Peyer's patch (tissue), 4 donors: ENCODE measurements around the gene EIF1. TPM values are rescaled to one million over a fixed set of nuclear protein-coding genes. Genes with fewer than 3 reads are reported as not detected.

ENCODE experiments used
- DNase-seq, 3 donors: peaks; one replicate each; pipeline ENCODE4 v3.0.0-alpha.2; 2017 to 2019
- H3K27ac ChIP-seq, 4 donors: fragments of 200-600 bp; sonication (generic); one replicate each; pipeline ENCODE4 v1.5.1; 2016 to 2019
- H3K27me3 ChIP-seq, 2 donors: fragments of 200-600 bp; sonication (generic); one replicate each; pipeline ENCODE4 v1.5.1; 2019
- H3K36me3 ChIP-seq, 3 donors: fragments of 200-600 bp; sonication (generic); one replicate each; pipeline ENCODE4 v1.5.1; 2016 to 2019
- H3K4me1 ChIP-seq, 4 donors: fragments of 200-600 bp; sonication (generic); one replicate each; pipeline ENCODE4 v1.5.1; 2016 to 2019
- H3K4me3 ChIP-seq, 4 donors: fragments of 200-600 bp; sonication (generic); 1 replicate in 3 of 4; 2 replicates in 1 of 4; pipeline ENCODE4 v1.5.1; 2016 to 2019; ENCODE audit warnings: mild to moderate bottlenecking in 1 of 4
- H3K9me3 ChIP-seq, 4 donors: fragments of 200-600 bp; sonication (generic); one replicate each; pipeline ENCODE4 v1.5.1; 2016 to 2019; ENCODE audit warnings: mild to moderate bottlenecking in 1 of 4
- CTCF ChIP-seq, 6 experiments: fragments of 450-650 bp in 4 of 6; fragments of 200-600 bp in 2 of 6; sonication (generic) in 1 of 6; IDR thresholded peaks; one replicate each; pipeline ENCODE4 v1.5.1; 2017 to 2019; ENCODE audit warnings: antibody characterized with exemption in 6 of 6, mild to moderate bottlenecking in 3 of 6, moderate library complexity in 1 of 6
- POLR2A ChIP-seq, 2 donors: fragments of 450-650 bp; IDR thresholded peaks; one replicate each; pipeline ENCODE4 v1.5.1; 2017; ENCODE audit warnings: antibody characterized with exemption in 2 of 2, mild to moderate bottlenecking in 2 of 2, moderate library complexity in 2 of 2
- total RNA-seq, 4 donors: library from RNA; depleted of rRNA; stranded (reverse); fragments of >200 nt; gene quantifications; one replicate each; pipeline ENCODE4 v1.1.0, GENCODE V29; 2016

The EIF1 gene
- total RNA-seq, 4 donors from 2014 or later: 123 to 226 (median 188) TPM

DNA sequence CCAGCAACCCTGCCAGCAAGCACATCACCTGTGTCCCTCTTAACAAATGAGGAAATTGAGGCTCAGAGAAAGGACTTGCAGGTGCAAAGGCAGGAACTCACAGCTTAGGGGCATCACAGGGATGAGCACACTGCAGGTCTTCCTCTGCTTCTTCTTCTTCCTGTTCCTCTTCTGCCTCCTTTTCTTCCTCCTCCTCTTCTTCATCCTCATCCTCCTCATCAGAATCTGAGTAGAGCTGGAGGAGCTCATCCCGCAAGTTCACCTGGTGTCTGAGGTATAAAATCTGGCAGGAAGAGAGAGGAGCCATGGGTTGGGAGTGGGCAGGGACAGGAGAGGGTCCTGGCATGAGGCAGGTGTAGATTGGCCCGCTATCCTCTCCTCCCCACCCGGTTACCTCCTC is 43.2 kb downstream of the EIF1 start:
- no peak overlapping the region for H3K27ac ChIP-seq
- no peak for DNase-seq
- H3K9me3 ChIP-seq: no peaks in the 10 kb centered on the region
- no peak for TF ChIP-seq CTCF (IDR thresholded peaks at IDR 0.05)
- TF ChIP-seq POLR2A (IDR thresholded peaks at IDR 0.05): no peak
- no peaks in the 10 kb centered on the region for H3K36me3 ChIP-seq
- H3K4me3 ChIP-seq: no peak overlapping the region
- H3K27me3 ChIP-seq: peaks cover 0 to 28% of the 10 kb centered on the region in 2 donors
- peaks cover 0 to 19% (median 6%) of the 10 kb centered on the region in 4 donors for H3K4me1 ChIP-seq

DNA sequence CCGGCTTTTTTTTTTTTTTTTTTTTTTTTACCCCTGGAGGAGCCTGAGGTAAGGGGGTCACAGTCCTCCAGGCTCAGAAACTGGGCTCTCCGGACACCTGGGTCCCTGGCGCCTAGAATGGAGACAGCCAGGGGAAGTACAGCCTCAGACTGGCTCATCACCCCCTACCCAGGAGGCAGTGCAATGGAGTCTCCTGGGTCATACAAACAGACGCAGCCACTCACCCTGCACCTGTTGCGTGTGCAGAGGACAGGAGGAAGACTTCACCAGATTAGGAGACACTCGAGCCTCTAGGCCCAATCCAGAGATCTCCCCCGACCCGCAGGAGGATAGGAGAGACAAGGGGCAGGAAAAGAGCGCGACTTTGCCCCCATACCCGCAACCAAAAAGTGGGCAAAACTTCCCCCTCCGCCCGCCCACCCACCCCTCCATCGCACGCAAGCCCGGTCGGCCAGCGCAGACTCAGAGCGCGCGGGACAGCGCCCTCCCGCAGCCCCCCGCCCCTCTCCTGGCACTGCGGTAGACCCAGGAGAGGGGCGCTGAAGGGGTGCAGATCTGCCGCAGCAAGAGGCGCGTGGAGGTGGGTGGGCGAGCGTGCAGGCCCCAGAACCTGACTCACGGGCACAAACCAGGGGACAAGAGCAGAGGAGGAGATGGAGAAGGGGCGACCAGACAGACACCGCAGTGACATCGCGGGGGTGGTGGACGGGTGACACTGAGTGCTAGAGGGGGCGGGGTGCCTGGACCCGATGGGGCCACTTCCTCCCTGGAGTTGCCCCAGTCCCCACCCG is 44.9 kb downstream of the EIF1 start:
- peaks cover 0 to 28% of the 10 kb centered on the region in 2 donors for H3K27me3 ChIP-seq
- H3K4me1 ChIP-seq: peaks cover 0 to 19% (median 6%) of the 10 kb centered on the region in 4 donors
- H3K36me3 ChIP-seq: no peaks in the 10 kb centered on the region
- H3K27ac ChIP-seq: no peak overlapping the region
- H3K4me3 ChIP-seq: peak overlapping the region in 3 of 4 donors; percentile 29 to 48 (median 45)
- DNase-seq: no peak
- no peaks in the 10 kb centered on the region for H3K9me3 ChIP-seq
- no peak for TF ChIP-seq POLR2A (IDR thresholded peaks at IDR 0.05)

DNA sequence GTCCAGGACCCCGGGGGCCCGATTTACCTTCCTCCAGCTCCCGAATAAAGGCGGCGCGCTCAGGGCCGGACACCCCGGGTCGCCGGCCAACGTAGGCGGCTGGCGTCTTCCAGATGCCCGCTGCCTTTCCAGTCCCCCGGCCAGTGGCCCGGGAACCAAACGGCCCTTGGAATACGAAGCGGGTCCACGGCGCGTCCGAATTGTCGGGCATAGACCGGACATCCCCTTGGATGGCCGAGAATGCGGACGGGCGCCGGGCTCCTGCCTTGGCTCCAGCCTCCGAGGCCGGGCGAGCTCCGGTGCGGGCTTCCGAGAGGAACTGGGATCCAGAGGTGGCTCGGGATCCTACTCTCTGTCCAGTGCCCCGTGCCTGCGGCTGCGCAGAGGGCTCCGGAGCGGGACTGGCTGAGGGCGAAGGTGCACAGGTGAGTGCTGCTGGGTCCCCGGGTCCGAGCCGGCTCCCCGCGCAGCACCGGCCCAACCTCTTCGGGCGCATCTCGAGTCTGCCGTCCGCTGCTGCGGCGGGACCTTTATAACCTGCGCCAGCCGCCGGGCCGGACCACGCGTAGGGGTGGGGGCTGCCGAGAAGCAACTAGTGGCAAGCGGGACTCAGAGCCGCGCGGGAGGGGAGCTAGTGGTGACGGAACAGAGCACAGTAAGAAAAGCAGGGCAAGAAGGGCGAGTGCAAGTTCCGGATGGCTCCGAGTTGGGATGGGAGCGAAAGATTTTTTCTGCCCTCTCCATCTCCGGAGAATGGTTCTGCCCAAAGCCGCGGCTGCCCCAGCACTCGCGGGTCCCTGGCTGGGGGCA is 45.7 kb downstream of the EIF1 start, which contains the start of gene HAP1:
Gene HAP1 (minus strand): TSS at position 505 of the 810 bp plus-strand sequence. CDS start 9 bp downstream, at position 496.
- Histone ChIP-seq H3K9me3 (no peaks in the 10 kb centered on the region), H3K27ac (no peak within 1 kb of the TSS), H3K4me3 (peak within 1 kb of the TSS; percentile 6 to 48 (median 37)), H3K36me3 (no peaks in the 10 kb centered on the region), H3K4me1 (peaks cover 0 to 19% (median 6%) of the 10 kb centered on the region in 4 donors), H3K27me3 (peaks cover 0 to 28% of the 10 kb centered on the region in 2 donors)
- no peak for DNase-seq
- TF ChIP-seq POLR2A (IDR thresholded peaks at IDR 0.05): peak; percentile 16 to 21
- TF ChIP-seq CTCF (IDR thresholded peaks at IDR 0.05): no peak

DNA sequence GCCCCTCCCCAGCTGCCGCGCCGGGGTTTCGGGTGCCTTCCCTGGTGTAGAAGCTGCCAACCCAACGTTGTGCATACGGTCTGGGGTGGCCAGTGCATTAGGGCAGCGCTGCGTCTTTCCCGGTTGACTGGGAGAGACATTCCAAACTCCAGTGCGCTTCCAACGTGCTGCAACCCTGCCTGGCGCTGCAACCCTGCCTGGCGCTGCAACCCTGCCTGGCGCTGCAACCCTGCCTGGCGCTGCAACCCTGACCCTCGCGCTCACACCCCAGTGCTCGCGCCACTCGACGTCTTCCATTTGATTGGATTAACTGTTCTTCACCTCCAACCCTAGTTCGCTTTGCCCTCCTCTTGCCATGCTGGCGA is 46.2 kb downstream of the EIF1 start:
- Histone ChIP-seq H3K36me3 (no peaks in the 10 kb centered on the region), H3K27ac (no peak overlapping the region), H3K4me3 (peak overlapping the region in 3 of 4 donors; percentile 29 to 48 (median 45)), H3K4me1 (peaks cover 0 to 19% (median 6%) of the 10 kb centered on the region in 4 donors), H3K27me3 (peaks cover 0 to 28% of the 10 kb centered on the region in 2 donors), H3K9me3 (no peaks in the 10 kb centered on the region)
- TF ChIP-seq CTCF (IDR thresholded peaks at IDR 0.05): no peak
- no peak for TF ChIP-seq POLR2A (IDR thresholded peaks at IDR 0.05)
- DNase-seq: no peak

GRCh38 chr17:41735744-41736143 is 47.1 kb downstream of the EIF1 start:
- H3K27me3 ChIP-seq: peaks cover 0 to 28% of the 10 kb centered on the region in 2 donors
- DNase-seq: no peak
- TF ChIP-seq POLR2A (IDR thresholded peaks at IDR 0.05) (no peak), CTCF (IDR thresholded peaks at IDR 0.05) (no peak)

More at GRCh38 chr17:41735744-41736143, 47.1 kb downstream of the EIF1 start:
- Histone ChIP-seq H3K27ac (no peak overlapping the region), H3K9me3 (no peaks in the 10 kb centered on the region), H3K4me1 (peaks cover 0 to 19% (median 6%) of the 10 kb centered on the region in 4 donors), H3K36me3 (no peaks in the 10 kb centered on the region), H3K4me3 (no peak overlapping the region)
